CD14-positive monocyte (primary cell): ENCODE results near the gene GTF3C5. TPM values are rescaled to one million over a fixed set of nuclear protein-coding genes. Genes with fewer than 3 reads are reported as not detected.

Experiments
- DNase-seq, 3 donors: peaks; one replicate each; pipeline ENCODE4 v3.0.0-alpha.2; 2011 to 2022
- H2AFZ ChIP-seq: 2 replicates; pipeline ENCODE4 v1.6.0; 2012; ENCODE audit warnings: mild to moderate bottlenecking, low read depth, low read length, inconsistent platforms; ENCODE audit not compliant: insufficient read depth, poor library complexity, severe bottlenecking
- H3K27ac ChIP-seq, 2 donors: 1 replicate in 1 of 2; 2 replicates in 1 of 2; pipeline ENCODE4 v1.5.1; 2012 to 2013; ENCODE audit warnings: low read length in 2 of 2, control low read depth in 1 of 2, inconsistent platforms in 1 of 2, low read depth in 1 of 2, mild to moderate bottlenecking in 1 of 2
- H3K27me3 ChIP-seq, 2 donors: one replicate each; pipeline versions ENCODE4 v1.6.0 to v1.6.1; 2011 to 2013; ENCODE audit warnings: low read length in 2 of 2; ENCODE audit not compliant: control insufficient read depth in 2 of 2, insufficient read depth in 2 of 2
- H3K36me3 ChIP-seq, 2 donors: replicated peaks in 1 of 2; 1 replicate in 1 of 2; 2 replicates in 1 of 2; pipeline versions ENCODE4 v1.5.1 to v1.6.1; 2012 to 2013; ENCODE audit warnings: low read length in 2 of 2, control low read depth in 1 of 2, inconsistent platforms in 1 of 2, mild to moderate bottlenecking in 1 of 2; ENCODE audit not compliant: insufficient read depth in 2 of 2, control insufficient read depth in 1 of 2
- H3K4me1 ChIP-seq, 2 donors: 1 replicate in 1 of 2; 2 replicates in 1 of 2; pipeline versions ENCODE4 v1.5.1 to v1.6.1; 2012 to 2013; ENCODE audit warnings: low read length in 2 of 2, control low read depth in 1 of 2, inconsistent platforms in 1 of 2, mild to moderate bottlenecking in 1 of 2, moderate library complexity in 1 of 2; ENCODE audit not compliant: insufficient read depth in 2 of 2, control insufficient read depth in 1 of 2
- H3K4me2 ChIP-seq: replicated peaks from 2 replicates; pipeline ENCODE3; 2012; ENCODE audit warnings: low read length, moderate library complexity, mild to moderate bottlenecking; ENCODE audit not compliant: poor library complexity, severe bottlenecking; ENCODE audit errors: extremely low read depth
- H3K4me3 ChIP-seq, 3 experiments: fragments of 200-600 bp in 1 of 3; sonication (generic) in 1 of 3; replicated peaks in 1 of 3; 1 replicate in 2 of 3; 2 replicates in 1 of 3; pipeline ENCODE4 v1.5.1; 2011 to 2013; ENCODE audit warnings: low read length in 3 of 3, mild to moderate bottlenecking in 3 of 3, control low read depth in 2 of 3, low read depth in 2 of 3, inconsistent platforms in 1 of 3, moderate library complexity in 1 of 3
- H3K79me2 ChIP-seq: 2 replicates; pipeline ENCODE4 v1.6.0; 2012; ENCODE audit warnings: mild to moderate bottlenecking, control low read depth, inconsistent platforms, low read length, moderate library complexity; ENCODE audit not compliant: insufficient read depth
- H3K9ac ChIP-seq: 2 replicates; pipeline ENCODE4 v1.6.0; 2017; ENCODE audit warnings: low read length, mild to moderate bottlenecking; ENCODE audit not compliant: insufficient read depth, poor library complexity, severe bottlenecking
- H3K9me3 ChIP-seq, 2 donors: replicated peaks in 1 of 2; 1 replicate in 1 of 2; 2 replicates in 1 of 2; pipeline versions ENCODE4 v1.5.1 to v1.6.1; 2012 to 2013; ENCODE audit warnings: low read length in 2 of 2, control low read depth in 1 of 2; ENCODE audit not compliant: control insufficient read depth in 1 of 2, insufficient read depth in 1 of 2
- H4K20me1 ChIP-seq: 2 replicates; pipeline ENCODE4 v1.6.0; 2012; ENCODE audit warnings: mild to moderate bottlenecking, low read length, control low read depth, moderate library complexity; ENCODE audit not compliant: insufficient read depth
- H3K27ac Mint-ChIP-seq, 7 donors: one replicate each; pipeline ENCODE4 v1.8.0; 2020; ENCODE audit warnings: mild to moderate bottlenecking in 7 of 7, mixed read lengths in 7 of 7, moderate library complexity in 6 of 7, inconsistent platforms in 2 of 7
- H3K27me3 Mint-ChIP-seq, 3 donors: one replicate each; pipeline ENCODE4 v1.8.0; 2021 to 2022; ENCODE audit warnings: low read depth in 3 of 3, mild to moderate bottlenecking in 3 of 3, mixed read lengths in 3 of 3, moderate library complexity in 3 of 3, inconsistent platforms in 1 of 3
- H3K36me3 Mint-ChIP-seq, 2 donors: one replicate each; pipeline ENCODE4 v1.8.0; 2020; ENCODE audit warnings: mixed read lengths in 2 of 2, inconsistent platforms in 1 of 2, mild to moderate bottlenecking in 1 of 2
- H3K4me1 Mint-ChIP-seq: one replicate; pipeline ENCODE4 v1.8.0; 2020; ENCODE audit warnings: mild to moderate bottlenecking, mixed read lengths
- H3K4me3 Mint-ChIP-seq, 2 donors: one replicate each; pipeline ENCODE4 v1.8.0; 2020; ENCODE audit warnings: mild to moderate bottlenecking in 2 of 2, mixed read lengths in 2 of 2, moderate library complexity in 1 of 2
- H3K9me3 Mint-ChIP-seq, 7 donors: one replicate each; pipeline ENCODE4 v1.8.0; 2020 to 2022; ENCODE audit warnings: mixed read lengths in 7 of 7, mild to moderate bottlenecking in 6 of 7, moderate library complexity in 6 of 7, inconsistent platforms in 2 of 7
- CTCF ChIP-seq: fragments of 200-600 bp; IDR thresholded peaks from one replicate; pipeline ENCODE4 v1.8.0; 2022; ENCODE audit warnings: antibody characterized with exemption, mild to moderate bottlenecking
- WGBS: methylation state at CpG from one replicate; pipeline ENCODE4 v1.1.5; 2013; ENCODE audit warnings: missing lambda C conversion rate; ENCODE audit not compliant: insufficient coverage; 5-methylcytosine and 5-hydroxymethylcytosine counted together
- intact Hi-C, 2 donors: fragments of 100-400 bp; cut with micrococcal nuclease; formaldehyde crosslinking; loops; one replicate each; pipeline versions ENCODE4 v1.15.0 to v1.15.1; 2023
- polyA plus RNA-seq, 3 donors: library from polyadenylated mRNA; depleted of rRNA in 1 of 3; unstranded in 2 of 3; stranded (reverse) in 1 of 3; fragments of 300-500 nt in 2 of 3; fragments of >200 nt in 1 of 3; fragmentation: Illumina TruSeq in 2 of 3; gene quantifications; 1 replicate in 2 of 3; 2 replicates in 1 of 3; pipeline ENCODE4 v1.2.3, GENCODE V29; 2012 to 2021

GTF3C5 gene
- polyA plus RNA-seq, 3 donors = 21.3 to 75.6 (median 24.4) TPM

- Histone ChIP-seq H4K20me1 (no peaks in the 10 kb centered on the region), H3K4me3 (no peak overlapping the region), H3K9me3 (no peaks in the 10 kb centered on the region), H2AFZ (no peak overlapping the region), H3K4me2 (no peak overlapping the region), H3K27ac (no peak overlapping the region), H3K9ac (no peak overlapping the region), H3K79me2 (no peaks in the 10 kb centered on the region), H3K27me3 (no peaks in the 10 kb centered on the region), H3K36me3 (peaks cover 61 to 70% of the 10 kb centered on the region in 2 donors), H3K4me1 (peaks cover 4 to 20% of the 10 kb centered on the region in 2 donors)
- intact Hi-C loops = no loop called here
- no peak for TF ChIP-seq CTCF
- H3K27me3 Mint-ChIP-seq = peaks cover 3 to 7% (median 6%) of the 10 kb centered on the region in 3 donors
- 77% methylated on average over 8 of the region's 13 CpGs for whole genome bisulfite sequencing
- no peak overlapping the region for H3K4me3 Mint-ChIP-seq
- peaks cover 29% of the 10 kb centered on the region for H3K4me1 Mint-ChIP-seq
- H3K9me3 Mint-ChIP-seq = no peaks in the 10 kb centered on the region
- no peak for DNase-seq
- peaks cover 56 to 72% of the 10 kb centered on the region in 2 donors for H3K36me3 Mint-ChIP-seq
- H3K27ac Mint-ChIP-seq = peak overlapping the region in 1 of 7 donors; percentile 49
These were observed 25.7 kb downstream of the GTF3C5 start for GRCh38 chr9:133056533-133056932.

- Histone ChIP-seq H3K27ac (no peak overlapping the region), H2AFZ (no peak overlapping the region), H3K36me3 (peaks cover 57 to 65% of the 10 kb centered on the region in 2 donors), H3K4me3 (no peak overlapping the region), H3K79me2 (no peaks in the 10 kb centered on the region), H3K4me2 (no peak overlapping the region), H3K4me1 (peaks cover 4 to 20% of the 10 kb centered on the region in 2 donors), H4K20me1 (no peaks in the 10 kb centered on the region), H3K9ac (no peak overlapping the region), H3K9me3 (no peaks in the 10 kb centered on the region), H3K27me3 (no peaks in the 10 kb centered on the region)
- no peak for TF ChIP-seq CTCF
- Mint-ChIP-seq H3K4me3 (no peak overlapping the region), H3K4me1 (peaks cover 29% of the 10 kb centered on the region), H3K27ac (no peak overlapping the region), H3K36me3 (peaks cover 51 to 67% of the 10 kb centered on the region in 2 donors), H3K27me3 (peaks cover 3 to 7% (median 6%) of the 10 kb centered on the region in 3 donors), H3K9me3 (no peaks in the 10 kb centered on the region)
- 12% methylated on average over 7 of the region's 8 CpGs for WGBS
- DNase-seq = no peak
- intact Hi-C loops = no loop called here
These were observed 26.2 kb downstream of the GTF3C5 start for GRCh38 chr9:133057006-133057405.
